Thyroid gland (tissue), 4 donors: ENCODE data around the gene REPIN1. TPM values are rescaled to one million over a fixed set of nuclear protein-coding genes. Genes with fewer than 3 reads are reported as not detected.
A peak's percentile ranks its signal among the peaks of the same experiment; 100 is the strongest.
"Not testable (repeated sequence)": the region's sequence is repeated elsewhere in the genome, so short reads cannot be mapped to it uniquely, and the experiment has no call there.

Experiments
- DNase-seq, 2 donors: peaks; one replicate each; pipeline ENCODE4 v3.0.0-alpha.2; 2019
- H3K27ac ChIP-seq, 3 donors: fragments of 200-600 bp; sonication (generic); 1 replicate in 2 of 3; 2 replicates in 1 of 3; pipeline ENCODE4 v1.5.1; 2016 to 2019; ENCODE audit warnings: mild to moderate bottlenecking in 1 of 3, moderate library complexity in 1 of 3
- H3K27me3 ChIP-seq: fragments of 200-600 bp; sonication (generic); one replicate; pipeline ENCODE4 v1.5.1; 2019
- H3K36me3 ChIP-seq, 2 donors: fragments of 200-600 bp; sonication (generic); one replicate each; pipeline ENCODE4 v1.5.1; 2016 to 2019
- H3K4me1 ChIP-seq, 2 donors: fragments of 200-600 bp; sonication (generic); one replicate each; pipeline ENCODE4 v1.5.1; 2017 to 2019
- H3K4me3 ChIP-seq, 3 donors: fragments of 200-600 bp; sonication (generic); replicated peaks in 1 of 3; 1 replicate in 2 of 3; 2 replicates in 1 of 3; pipeline ENCODE4 v1.5.1; 2016; ENCODE audit warnings: mild to moderate bottlenecking in 1 of 3
- H3K9me3 ChIP-seq: fragments of 200-600 bp; sonication (generic); one replicate; pipeline ENCODE4 v1.5.1; 2017
- POLR2A ChIP-seq, 2 donors: fragments of 450-650 bp; IDR thresholded peaks; one replicate each; pipeline ENCODE4 v1.6.1; 2017; ENCODE audit warnings: antibody characterized with exemption in 2 of 2, mild to moderate bottlenecking in 2 of 2, moderate library complexity in 1 of 2
- WGBS, 2 donors: methylation state at CpG; one replicate each; pipeline ENCODE4 v1.1.5; 2017; 5-methylcytosine and 5-hydroxymethylcytosine counted together
- intact Hi-C: fragments of 100-400 bp; cut with DNase I; formaldehyde crosslinking; loops from one replicate; pipeline ENCODE4 v1.15.1; 2023
- total RNA-seq, 4 donors: library from RNA; depleted of rRNA; stranded (reverse); fragments of >200 nt; gene quantifications; one replicate each; pipeline ENCODE4 v1.2.3, GENCODE V29; 2016
- TF ChIP-seq, protein P1 (sequence below), 6 experiments: fragments of 200-600 bp in 3 of 6; fragments of 450-650 bp in 3 of 6; sonication (generic) in 3 of 6; IDR thresholded peaks; one replicate each; pipeline ENCODE4 v1.5.1; 2016 to 2019; ENCODE audit warnings: antibody characterized with exemption in 6 of 6, mild to moderate bottlenecking in 2 of 6, inconsistent platforms in 1 of 6, moderate library complexity in 1 of 6

REPIN1 gene
- total RNA-seq, 4 donors from 2014 or later: 71.9 to 144 (median 123) TPM

DNA sequence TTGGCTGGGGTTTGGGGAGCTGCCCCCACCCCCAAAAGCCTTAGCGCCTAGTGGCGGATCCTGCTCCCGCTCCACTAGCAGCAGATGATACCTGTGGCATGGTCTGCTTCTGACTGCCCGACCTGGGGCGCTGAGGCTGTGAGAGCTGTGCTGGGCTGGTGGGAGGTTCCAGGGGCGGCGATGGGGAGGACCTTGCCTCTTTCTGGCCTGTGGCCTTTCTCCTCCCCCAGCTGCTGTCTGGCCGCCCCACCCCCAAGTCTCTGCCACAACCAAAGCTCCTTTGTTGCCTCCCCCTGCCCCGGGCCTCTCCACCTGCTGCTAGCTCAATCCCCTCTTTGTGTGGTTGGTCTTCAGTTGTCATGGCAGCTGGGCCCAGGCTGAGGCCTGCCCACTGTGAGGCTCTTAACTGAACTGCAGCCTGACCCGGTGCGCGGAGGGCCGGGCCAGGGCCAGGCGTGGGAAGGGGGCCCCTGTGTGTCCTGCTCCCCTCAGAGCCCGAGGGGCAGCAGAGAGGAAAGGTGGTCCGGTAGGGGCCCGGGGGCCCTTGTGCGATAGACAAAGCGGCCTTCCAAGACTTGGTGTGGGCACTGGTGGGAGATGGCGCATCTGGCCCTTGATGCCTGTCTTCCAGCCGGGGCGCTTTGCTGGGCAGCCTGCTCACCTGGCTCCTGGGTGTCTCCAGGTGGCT is 15.2 kb downstream of the REPIN1 start:
- DNase-seq: no peak
- H3K4me1 ChIP-seq: peaks cover 0 to 6% of the 10 kb centered on the region in 2 donors
- no peak overlapping the region for H3K27ac ChIP-seq

DNA sequence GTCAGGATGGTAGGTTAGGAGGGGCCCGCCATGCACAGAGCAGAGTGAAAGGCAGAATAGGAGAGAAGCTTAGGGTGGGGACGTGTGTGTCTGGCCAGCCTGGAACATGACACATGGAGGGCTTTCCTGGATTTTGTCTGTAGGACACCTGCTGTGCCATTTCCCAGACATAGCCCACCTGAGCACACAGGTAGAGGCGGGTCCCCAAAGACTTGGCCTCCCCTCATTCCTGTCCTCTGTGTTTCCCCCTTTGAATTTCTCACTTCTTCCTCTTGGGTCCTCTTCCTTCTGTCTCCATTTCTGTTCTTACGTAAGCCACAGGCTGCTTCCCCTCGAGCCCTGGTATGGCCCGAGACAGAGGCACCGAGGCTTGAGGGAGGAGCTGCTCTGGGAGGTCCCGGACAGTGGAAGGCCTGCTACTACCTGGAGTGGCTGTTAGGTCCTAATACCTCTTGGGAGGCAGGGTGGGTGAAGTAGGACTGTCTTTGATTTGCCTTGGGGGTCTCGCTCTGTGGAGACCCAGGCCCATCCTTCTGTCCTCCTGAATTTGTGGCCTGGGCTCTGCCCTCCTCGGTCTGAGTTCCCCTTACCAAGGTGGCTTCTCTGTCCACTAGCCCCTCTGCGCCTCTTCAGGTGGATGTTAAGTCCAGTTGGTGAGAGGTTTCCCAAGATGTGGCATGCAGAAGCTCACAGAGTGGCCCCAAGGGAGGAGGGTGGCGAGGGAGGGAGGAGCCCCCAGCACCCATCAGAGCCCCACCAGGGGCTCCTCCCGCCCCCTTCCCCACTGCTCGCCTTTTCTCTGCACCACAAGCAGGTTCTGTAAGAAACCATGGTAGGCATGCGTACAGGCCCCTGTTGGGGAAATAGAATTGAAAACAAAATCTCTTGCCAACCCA is 16.0 kb downstream of the REPIN1 start:
- WGBS, 2 donors: 86 to 88% methylated on average over 15 of the region's 15 CpGs

More for the DNA sequence above, 15.2 kb downstream of the REPIN1 start:
- H3K9me3 ChIP-seq: no peaks in the 10 kb centered on the region
- no peaks in the 10 kb centered on the region for H3K27me3 ChIP-seq
- no peaks in the 10 kb centered on the region for H3K36me3 ChIP-seq
- no peak for TF ChIP-seq POLR2A (IDR thresholded peaks at IDR 0.05)
- TF ChIP-seq, protein P1, sequence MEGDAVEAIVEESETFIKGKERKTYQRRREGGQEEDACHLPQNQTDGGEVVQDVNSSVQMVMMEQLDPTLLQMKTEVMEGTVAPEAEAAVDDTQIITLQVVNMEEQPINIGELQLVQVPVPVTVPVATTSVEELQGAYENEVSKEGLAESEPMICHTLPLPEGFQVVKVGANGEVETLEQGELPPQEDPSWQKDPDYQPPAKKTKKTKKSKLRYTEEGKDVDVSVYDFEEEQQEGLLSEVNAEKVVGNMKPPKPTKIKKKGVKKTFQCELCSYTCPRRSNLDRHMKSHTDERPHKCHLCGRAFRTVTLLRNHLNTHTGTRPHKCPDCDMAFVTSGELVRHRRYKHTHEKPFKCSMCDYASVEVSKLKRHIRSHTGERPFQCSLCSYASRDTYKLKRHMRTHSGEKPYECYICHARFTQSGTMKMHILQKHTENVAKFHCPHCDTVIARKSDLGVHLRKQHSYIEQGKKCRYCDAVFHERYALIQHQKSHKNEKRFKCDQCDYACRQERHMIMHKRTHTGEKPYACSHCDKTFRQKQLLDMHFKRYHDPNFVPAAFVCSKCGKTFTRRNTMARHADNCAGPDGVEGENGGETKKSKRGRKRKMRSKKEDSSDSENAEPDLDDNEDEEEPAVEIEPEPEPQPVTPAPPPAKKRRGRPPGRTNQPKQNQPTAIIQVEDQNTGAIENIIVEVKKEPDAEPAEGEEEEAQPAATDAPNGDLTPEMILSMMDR (IDR thresholded peaks at IDR 0.05): no peak
- no peak overlapping the region for H3K4me3 ChIP-seq
- intact Hi-C loops: no loop called here
- WGBS, 2 donors: 75 to 81% methylated on average over 16 to 19 of the region's 22 CpGs

GRCh38 chr7:150385302-150385723 is 16.7 kb downstream of the REPIN1 start:
- no peak for DNase-seq
- WGBS, 2 donors: 85 to 86% methylated on average over 14 of the region's 14 CpGs
- H3K27ac ChIP-seq: no peak overlapping the region
- TF ChIP-seq, protein P1 (IDR thresholded peaks at IDR 0.05): no peak
- TF ChIP-seq POLR2A (IDR thresholded peaks at IDR 0.05): no peak
- peaks cover 0 to under 1% of the 10 kb centered on the region in 2 donors for H3K4me1 ChIP-seq
- H3K9me3 ChIP-seq: no peaks in the 10 kb centered on the region
- intact Hi-C loops: no loop called here
- no peaks in the 10 kb centered on the region for H3K27me3 ChIP-seq
- H3K4me3 ChIP-seq: no peak overlapping the region
- no peaks in the 10 kb centered on the region for H3K36me3 ChIP-seq

More for the DNA sequence above, 16.0 kb downstream of the REPIN1 start:
- H3K27ac ChIP-seq: no peak overlapping the region
- H3K9me3 ChIP-seq: no peaks in the 10 kb centered on the region
- TF ChIP-seq POLR2A (IDR thresholded peaks at IDR 0.05): no peak
- TF ChIP-seq, protein P1 (IDR thresholded peaks at IDR 0.05): no peak
- peaks cover 0 to 6% of the 10 kb centered on the region in 2 donors for H3K4me1 ChIP-seq
- DNase-seq: no peak
- no peak overlapping the region for H3K4me3 ChIP-seq
- no peaks in the 10 kb centered on the region for H3K36me3 ChIP-seq
- intact Hi-C loops: no loop called here
- H3K27me3 ChIP-seq: no peaks in the 10 kb centered on the region

DNA sequence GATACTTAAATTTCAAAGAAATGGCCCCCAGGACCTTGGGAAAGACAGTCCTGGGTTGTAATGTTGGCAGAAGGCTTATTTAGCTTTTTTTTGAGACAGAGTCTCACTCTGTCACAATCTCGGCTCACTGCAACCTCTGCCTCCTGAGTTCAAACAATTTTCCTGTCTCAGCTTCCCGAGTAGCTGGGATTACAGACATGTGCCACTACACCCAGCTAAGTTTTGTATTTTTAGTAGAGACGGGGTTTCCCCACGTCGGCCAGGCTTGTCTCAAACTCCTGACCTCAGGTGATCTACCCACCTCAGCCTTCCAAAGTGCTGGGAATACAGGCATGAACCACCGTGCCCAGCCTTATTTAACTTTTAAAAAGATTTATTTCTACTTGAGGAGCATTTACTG is 17.3 kb downstream of the REPIN1 start:
- H3K27ac ChIP-seq, intact Hi-C loops: not testable (repeated sequence)

GRCh38 chr7:150388306-150388705 is 19.7 kb downstream of the REPIN1 start:
- no peaks in the 10 kb centered on the region for H3K9me3 ChIP-seq
- H3K36me3 ChIP-seq: no peaks in the 10 kb centered on the region
- peak in 1 of 2 donors; percentile 0 for DNase-seq
- no peak overlapping the region for H3K4me3 ChIP-seq
- TF ChIP-seq POLR2A (IDR thresholded peaks at IDR 0.05): no peak
- TF ChIP-seq, protein P1 (IDR thresholded peaks at IDR 0.05): no peak
- intact Hi-C loops: no loop called here
- no peak overlapping the region for H3K27ac ChIP-seq
- WGBS, 2 donors: 82 to 95% methylated on average over 7 of the region's 7 CpGs
- H3K27me3 ChIP-seq: no peaks in the 10 kb centered on the region
- H3K4me1 ChIP-seq: no peaks in the 10 kb centered on the region

More for the DNA sequence above, 17.3 kb downstream of the REPIN1 start:
- not testable (repeated sequence) for H3K27me3 ChIP-seq, H3K4me3 ChIP-seq, H3K9me3 ChIP-seq, H3K36me3 ChIP-seq, DNase-seq, H3K4me1 ChIP-seq
- 48 to 61% methylated on average over 6 of the region's 6 CpGs for WGBS, 2 donors
